OCI-M2 (cell line): Measurements from ENCODE around the gene APPL2.

ENCODE experiments used
- DNase-seq: peaks from one replicate; lab custom pipeline; 2025; ENCODE audit not compliant: unreplicated experiment; lab: John Stamatoyannopoulos, UW

Gene APPL2

DNA sequence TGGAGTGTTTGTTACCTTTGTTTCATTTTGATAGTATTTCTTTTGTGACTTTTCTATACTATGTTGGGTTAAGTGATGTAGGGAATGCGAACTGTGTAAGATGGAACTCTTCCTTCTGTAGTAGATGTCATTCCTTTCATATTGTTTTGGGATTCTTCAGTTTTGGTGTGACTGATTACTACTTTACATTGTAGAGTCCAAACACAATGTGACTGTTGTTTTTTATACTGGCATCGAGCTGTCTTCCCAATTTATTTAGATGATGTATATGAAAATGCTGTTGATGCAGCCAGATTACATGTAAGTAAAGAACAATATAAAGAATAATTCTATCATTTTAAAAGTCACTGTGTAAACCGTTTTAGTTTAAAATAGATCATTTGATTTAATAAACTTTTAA, 93.7 kb downstream of the APPL2 start:
- DNase-seq, result no peak

DNA sequence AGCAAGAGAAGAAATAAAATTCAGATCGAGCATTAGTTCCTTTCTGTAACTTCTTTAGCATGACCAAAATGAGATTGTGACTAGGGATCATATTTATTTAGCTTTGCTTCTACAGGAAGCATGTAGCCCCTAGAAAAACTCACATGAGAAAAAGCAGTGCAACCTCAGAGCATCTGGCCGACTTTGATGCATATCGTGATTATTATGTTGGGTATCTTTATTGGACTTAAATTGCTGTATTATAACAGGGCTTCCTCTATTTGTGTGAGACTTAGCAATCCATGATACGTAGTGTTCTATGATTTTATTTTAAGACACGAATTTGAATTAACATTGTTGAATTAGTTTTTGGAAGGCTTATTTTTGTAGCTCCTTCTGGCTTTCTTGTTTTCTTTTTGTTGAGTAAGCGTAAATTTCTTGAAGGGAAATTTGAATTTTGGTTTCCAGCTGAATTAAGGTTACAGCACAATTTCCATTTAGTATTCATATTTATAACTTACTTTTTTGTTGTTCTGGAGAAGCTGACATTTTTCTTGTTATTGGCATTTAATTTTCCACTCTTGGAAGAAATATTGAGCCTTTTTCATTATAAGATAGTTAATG, 94.6 kb downstream of the APPL2 start:
- no peak for DNase-seq

- no peak for DNase-seq
Observed at GRCh38 chr12:105138248-105138647, 97.7 kb downstream of the APPL2 start.
